ACHN (cell line): ENCODE results near the gene TMC4.
A peak's percentile ranks its signal among the peaks of the same experiment; 100 is the strongest.

Experiments used
- DNase-seq: peaks from one replicate; pipeline ENCODE4 v3.0.0-alpha.2; 2015
- in situ Hi-C: cut with HindIII; loops from 2 replicates; pipeline ENCODE4 v1.10.0; 2017; ENCODE audit warnings: low sequenced_read_pairs, low pct_ligation_motif_present, low pct_unique_long_range_greater_than_20kb

Gene TMC4

GRCh38 chr19:54115109-54116063 is 57.6 kb downstream of the TMC4 start, which contains the start of the genes PRPF31 and TFPT:
Gene PRPF31 (plus strand): TSS chr19:54115754. CDS start chr19:54118279, 2,525 bp downstream.
Gene TFPT (minus strand): TSS chr19:54115657. CDS start chr19:54115269, 388 bp downstream.
- DNase-seq: peak; percentile 96
- in situ Hi-C loops: no loop called here

GRCh38 chr19:54114340-54115108 is 58.4 kb downstream of the TMC4 start:
- in situ Hi-C loops: no loop called here
- peak; percentile 14 for DNase-seq
